ENCODE results near the gene GLP1R.

DNA sequence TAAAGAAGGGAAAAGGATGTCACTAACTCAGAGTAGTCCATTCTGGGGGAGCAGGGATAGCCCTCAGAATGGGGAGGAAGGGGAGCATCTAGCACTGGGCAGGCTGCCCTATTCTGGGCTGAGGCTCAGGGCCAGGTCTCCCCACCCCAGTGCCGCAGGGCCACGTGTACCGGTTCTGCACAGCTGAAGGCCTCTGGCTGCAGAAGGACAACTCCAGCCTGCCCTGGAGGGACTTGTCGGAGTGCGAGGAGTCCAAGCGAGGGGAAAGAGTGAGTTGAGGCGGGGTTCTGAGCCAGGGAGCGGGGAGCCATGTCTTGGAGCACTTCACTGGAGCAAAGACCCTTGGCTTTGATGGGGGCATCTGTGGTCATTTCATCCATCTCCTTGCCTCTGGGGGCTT is 17.0 kb downstream of the GLP1R start:
- no peak for TF ChIP-seq POLR2AphosphoS5 (IDR thresholded peaks at IDR 0.05; ENCODE audit: low read depth, low read length)
- no peak for TF ChIP-seq POLR2A (IDR thresholded peaks at IDR 0.05; ENCODE audit: low read depth, low read length)
- no peak for TF ChIP-seq SPI1 (IDR thresholded peaks at IDR 0.05; ENCODE audit: low read depth, low read length)
- no peak for TF ChIP-seq TAF1 (IDR thresholded peaks at IDR 0.05; ENCODE audit: low read depth, low read length)
- no peak for TF ChIP-seq POU2F2 (IDR thresholded peaks at IDR 0.05; ENCODE audit: low read depth, low read length)

All from GM12891 (cell line).